ENCODE data around the gene ZNHIT6.

The ZNHIT6 gene, protein sequence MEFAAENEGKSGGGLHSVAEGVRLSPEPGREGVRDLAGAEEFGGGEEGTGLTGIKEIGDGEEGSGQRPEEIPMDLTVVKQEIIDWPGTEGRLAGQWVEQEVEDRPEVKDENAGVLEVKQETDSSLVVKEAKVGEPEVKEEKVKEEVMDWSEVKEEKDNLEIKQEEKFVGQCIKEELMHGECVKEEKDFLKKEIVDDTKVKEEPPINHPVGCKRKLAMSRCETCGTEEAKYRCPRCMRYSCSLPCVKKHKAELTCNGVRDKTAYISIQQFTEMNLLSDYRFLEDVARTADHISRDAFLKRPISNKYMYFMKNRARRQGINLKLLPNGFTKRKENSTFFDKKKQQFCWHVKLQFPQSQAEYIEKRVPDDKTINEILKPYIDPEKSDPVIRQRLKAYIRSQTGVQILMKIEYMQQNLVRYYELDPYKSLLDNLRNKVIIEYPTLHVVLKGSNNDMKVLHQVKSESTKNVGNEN

DNA sequence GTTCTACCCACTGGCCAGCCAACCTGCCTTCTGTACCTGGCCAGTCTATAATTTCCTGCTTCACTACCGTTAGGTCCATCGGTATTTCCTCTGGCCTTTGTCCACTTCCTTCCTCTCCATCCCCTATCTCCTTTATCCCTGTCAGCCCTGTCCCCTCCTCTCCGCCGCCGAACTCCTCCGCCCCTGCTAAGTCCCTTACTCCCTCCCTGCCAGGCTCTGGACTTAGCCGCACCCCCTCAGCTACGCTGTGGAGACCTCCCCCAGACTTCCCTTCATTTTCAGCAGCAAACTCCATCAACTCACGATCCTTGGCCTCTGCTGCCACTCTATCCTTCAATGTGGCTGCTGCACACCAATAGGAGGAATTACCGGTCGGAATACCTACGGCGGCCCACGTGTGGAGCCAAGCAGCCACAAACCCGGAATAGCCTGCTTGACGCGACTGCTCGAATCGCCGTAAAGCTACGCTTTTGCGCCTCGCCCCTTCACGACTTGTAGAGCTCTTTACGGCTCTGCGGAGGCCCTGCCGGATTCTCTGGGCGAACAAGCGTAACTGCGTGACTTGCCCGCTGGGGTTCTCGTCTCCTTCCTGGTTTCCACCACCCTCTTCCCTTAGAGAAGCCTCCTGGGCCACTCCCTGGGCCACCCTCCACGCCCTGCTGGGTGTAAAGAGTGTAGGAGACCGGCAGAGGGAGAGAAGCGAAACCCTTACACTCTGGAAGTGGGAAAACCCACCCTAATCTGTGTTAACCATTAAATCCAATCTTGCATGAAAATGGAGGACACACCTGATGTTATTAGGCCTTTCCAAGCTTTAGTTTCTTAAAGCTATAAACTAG is at the start of gene ZNHIT6:
Gene ZNHIT6 (minus strand): TSS at position 444 of the 839 bp plus-strand sequence. CDS start 149 bp downstream, at position 295.
- H3K4me3 ChIP-seq (ENCODE audit: low read length) = peak within 1 kb of the TSS; percentile 91
- peak; percentile 99 for DNase-seq (ENCODE audit: low read depth)
- TF ChIP-seq, protein P1, sequence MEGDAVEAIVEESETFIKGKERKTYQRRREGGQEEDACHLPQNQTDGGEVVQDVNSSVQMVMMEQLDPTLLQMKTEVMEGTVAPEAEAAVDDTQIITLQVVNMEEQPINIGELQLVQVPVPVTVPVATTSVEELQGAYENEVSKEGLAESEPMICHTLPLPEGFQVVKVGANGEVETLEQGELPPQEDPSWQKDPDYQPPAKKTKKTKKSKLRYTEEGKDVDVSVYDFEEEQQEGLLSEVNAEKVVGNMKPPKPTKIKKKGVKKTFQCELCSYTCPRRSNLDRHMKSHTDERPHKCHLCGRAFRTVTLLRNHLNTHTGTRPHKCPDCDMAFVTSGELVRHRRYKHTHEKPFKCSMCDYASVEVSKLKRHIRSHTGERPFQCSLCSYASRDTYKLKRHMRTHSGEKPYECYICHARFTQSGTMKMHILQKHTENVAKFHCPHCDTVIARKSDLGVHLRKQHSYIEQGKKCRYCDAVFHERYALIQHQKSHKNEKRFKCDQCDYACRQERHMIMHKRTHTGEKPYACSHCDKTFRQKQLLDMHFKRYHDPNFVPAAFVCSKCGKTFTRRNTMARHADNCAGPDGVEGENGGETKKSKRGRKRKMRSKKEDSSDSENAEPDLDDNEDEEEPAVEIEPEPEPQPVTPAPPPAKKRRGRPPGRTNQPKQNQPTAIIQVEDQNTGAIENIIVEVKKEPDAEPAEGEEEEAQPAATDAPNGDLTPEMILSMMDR (IDR thresholded peaks at IDR 0.05; ENCODE audit: insufficient read depth, low read depth, low read length, missing control alignments) = peak; percentile 60

DNA sequence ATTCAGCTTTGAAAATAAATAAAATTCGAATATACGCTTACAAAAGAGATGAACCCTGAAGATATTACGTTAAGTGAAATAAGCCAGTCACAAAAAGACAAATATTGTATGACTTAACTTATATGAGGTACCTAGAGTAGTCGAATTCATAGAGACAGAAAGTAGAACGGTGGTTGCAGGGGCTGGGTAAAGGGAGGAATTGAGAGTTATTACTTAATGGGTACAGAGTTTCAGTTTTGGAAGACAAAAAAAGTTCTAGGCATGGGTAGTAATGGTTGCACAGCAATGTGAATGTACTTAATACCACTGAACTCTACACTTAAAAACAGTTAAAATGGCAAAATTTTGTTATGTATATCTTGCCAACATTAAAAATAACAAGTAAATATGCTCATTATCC is 48.6 kb upstream of the ZNHIT6 start:
- TF ChIP-seq, protein P1 (IDR thresholded peaks at IDR 0.05; ENCODE audit: insufficient read depth, low read depth, low read length, missing control alignments) = no peak
- DNase-seq (ENCODE audit: low read depth) = no peak
- no peak overlapping the region for H3K4me3 ChIP-seq (ENCODE audit: low read length)

DNA sequence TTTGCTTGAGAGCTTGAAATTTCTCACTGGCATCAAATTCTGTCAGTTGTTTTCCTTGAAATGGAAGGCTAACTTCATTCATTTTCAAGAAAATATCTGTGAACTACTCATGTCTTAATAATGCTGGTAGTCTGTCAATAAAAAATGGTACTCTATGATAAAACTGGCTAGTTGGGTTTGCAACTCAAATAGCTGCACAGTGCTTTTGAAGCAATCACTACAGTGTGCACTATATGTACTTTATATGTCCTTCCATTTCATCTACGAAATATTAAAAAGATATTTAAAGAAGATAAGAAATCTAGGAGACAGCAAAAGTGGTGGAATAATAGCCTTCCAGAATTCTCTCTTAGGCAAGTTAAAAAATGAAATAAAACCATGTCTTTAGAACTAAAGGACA is 39.9 kb upstream of the ZNHIT6 start:
- TF ChIP-seq, protein P1 (IDR thresholded peaks at IDR 0.05; ENCODE audit: insufficient read depth, low read depth, low read length, missing control alignments) = no peak
- DNase-seq (ENCODE audit: low read depth) = no peak
- H3K4me3 ChIP-seq (ENCODE audit: low read length) = no peak overlapping the region

DNA sequence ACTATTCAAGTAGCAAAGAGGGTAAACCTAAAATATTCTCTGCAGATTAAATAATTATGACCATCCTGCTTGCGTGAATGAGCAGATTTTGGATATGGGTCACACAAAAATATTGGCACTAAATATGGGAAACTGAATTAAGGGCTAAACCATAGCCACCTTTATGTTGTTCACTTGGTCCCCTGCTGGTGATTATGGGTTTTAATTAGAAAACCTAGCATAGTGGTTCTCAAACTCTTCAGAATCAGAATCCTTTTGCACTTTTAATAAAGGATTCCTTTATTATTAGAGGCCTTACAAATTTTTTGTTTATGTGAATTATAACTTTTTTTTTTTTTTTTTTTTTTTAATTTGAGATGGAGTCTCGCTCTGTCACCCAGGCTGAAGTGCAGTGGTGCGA is 38.5 kb upstream of the ZNHIT6 start:
- TF ChIP-seq, protein P1 (IDR thresholded peaks at IDR 0.05; ENCODE audit: insufficient read depth, low read depth, low read length, missing control alignments) = no peak
- H3K4me3 ChIP-seq (ENCODE audit: low read length) = no peak overlapping the region
- no peak for DNase-seq (ENCODE audit: low read depth)

DNA sequence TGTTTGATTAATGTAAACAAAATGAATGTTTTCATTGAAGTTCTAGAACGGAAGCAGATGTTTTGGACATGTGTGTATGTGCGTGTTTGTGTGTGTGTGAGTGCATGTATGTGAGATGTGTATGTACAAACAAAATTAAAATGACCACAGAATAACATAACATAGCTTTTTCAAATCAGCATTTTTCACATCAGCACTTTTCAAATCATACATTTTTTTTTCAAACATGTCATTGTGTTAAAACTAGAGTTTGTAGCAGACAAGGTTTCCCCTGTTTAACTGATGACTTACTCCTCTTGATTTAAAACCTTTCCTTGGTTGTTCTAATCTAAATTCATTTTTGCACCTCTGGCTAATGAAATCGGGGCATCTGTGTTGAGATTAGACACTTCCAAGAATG is 35.6 kb upstream of the ZNHIT6 start:
- TF ChIP-seq, protein P1 (IDR thresholded peaks at IDR 0.05; ENCODE audit: insufficient read depth, low read depth, low read length, missing control alignments) = no peak
- H3K4me3 ChIP-seq (ENCODE audit: low read length) = no peak overlapping the region
- DNase-seq (ENCODE audit: low read depth) = no peak

DNA sequence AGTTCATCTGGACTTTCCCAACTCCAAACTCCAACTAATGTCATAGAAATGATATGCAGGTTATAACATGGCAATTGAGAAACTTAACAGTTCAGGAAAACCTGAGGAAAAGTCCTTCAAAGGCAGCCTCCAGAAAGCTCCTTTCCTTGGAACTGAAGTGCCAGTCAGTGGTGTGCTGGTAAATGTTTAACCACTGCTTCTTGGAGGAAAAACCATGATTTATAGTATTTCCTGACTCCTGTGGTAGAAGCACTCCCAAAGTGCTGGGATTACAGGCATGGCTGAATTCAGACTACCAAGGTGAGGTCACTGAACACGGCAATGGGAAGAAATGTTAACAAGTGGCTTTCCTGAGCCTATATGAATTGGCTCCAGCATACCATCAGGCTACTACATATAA is 26.7 kb upstream of the ZNHIT6 start:
- no peak overlapping the region for H3K4me3 ChIP-seq (ENCODE audit: low read length)
- TF ChIP-seq, protein P1 (IDR thresholded peaks at IDR 0.05; ENCODE audit: insufficient read depth, low read depth, low read length, missing control alignments) = no peak
- DNase-seq (ENCODE audit: low read depth) = no peak
